Non-pigmented ciliary epithelial cell (primary cell): ENCODE data around the gene PKHD1.
"Not testable (repeated sequence)": the region's sequence is repeated elsewhere in the genome, so short reads cannot be mapped to it uniquely, and the experiment has no call there.

Experiments used
- DNase-seq: peaks from one replicate; pipeline ENCODE4 v3.0.0-alpha.2; 2010; ENCODE audit warnings: low read depth

PKHD1 gene

DNA sequence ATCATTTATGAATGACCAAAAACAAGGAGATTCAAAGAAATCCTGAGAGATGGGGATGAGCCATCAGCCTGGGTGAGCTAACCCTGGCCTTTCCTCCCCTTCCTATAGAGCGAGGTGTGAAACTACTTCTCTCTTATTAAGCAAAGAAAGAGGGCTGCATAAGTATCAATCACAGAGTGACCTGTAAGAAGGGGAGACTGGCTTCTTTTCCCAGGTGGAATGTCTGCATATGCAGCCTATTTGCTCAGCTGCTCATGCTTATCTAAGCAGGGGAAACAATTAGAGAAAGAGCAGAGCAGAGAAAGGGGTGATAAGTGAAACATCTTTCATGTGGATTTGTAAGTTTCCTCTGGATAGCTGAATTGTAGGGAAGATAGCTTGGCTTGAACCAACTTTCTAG is 160.0 kb downstream of the PKHD1 start:
- DNase-seq, result no peak

DNA sequence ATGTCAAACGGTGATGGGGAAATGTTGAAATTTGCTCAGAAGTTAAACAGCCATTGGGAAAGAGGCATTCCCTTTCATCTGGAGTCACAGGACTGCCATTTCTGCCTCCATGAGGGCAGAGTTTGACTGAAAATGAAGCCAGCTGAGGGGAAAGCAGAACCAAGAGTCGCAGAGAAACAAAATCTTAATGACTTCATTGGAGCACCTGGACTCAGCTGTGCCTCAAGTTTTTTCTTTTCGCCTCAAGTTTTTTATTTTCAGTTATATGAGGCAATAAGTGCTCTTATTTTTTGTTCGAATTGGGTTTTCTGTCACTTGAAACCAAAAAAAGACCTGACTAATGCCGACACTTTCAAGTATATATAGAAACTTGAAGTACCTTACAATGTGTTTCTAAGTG is 161.3 kb downstream of the PKHD1 start:
- DNase-seq, result no peak

- DNase-seq, result not testable (repeated sequence)
Measured at GRCh38 chr6:51922479-51922878, 164.9 kb downstream of the PKHD1 start.

DNA sequence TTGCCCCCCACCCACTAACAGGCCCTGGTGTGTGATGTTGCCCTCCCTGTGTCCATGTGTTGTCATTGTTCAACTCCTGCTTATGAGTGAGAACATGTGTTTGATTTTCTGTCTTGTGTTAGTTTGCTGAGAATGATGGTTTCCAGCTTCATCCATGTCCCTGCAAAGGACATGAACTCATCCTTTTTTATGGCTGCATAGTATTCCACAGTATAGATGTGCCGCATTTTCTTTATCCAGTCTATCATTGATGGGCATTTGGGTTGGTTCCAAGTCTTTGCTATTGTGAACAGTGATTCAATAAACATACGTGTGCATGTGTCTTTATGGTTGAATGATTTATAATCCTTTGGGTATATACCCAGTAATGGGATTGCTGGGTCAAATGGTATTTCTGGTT is 169.1 kb downstream of the PKHD1 start:
- DNase-seq, result not testable (repeated sequence)

- no peak for DNase-seq
Measured at GRCh38 chr6:51915098-51915497, 172.3 kb downstream of the PKHD1 start.

DNA sequence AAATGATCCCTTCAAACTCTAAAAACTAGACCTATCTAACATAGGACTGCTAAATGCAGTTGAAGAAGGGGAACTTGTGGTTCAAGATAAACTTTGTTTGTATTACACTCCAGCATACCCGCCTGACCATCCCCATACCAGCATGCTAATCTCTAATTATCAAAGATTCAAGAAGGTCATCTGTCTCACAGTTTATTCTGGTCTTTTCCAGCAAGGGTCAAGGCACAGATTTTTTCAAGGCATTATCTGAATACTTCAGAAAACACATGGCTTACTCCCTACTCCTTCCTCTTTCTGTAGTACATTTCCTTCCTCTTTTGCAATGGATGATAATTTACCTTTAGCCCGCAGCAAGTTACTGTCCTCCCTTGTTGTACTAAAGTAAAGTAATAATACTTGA is 174.1 kb downstream of the PKHD1 start:
- no peak for DNase-seq

DNA sequence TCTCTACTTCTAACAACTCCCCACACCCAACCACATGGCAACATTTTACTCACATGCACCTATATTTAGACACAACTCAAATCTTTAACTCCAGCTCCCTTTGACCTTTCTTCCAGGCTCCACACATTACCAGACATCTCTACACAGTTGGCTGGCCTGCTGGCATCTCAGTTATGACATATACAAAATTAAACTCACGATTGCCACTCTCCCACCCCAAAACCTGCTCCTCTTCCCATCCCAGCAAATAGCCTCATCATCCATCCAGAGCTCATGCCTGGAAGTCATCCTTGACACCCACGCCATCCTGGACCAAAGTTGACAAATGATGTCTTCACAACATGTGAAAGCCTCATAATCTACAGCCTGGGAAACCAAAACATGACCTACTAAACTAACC is 176.6 kb downstream of the PKHD1 start:
- no peak for DNase-seq

GRCh38 chr6:51908243-51908642 is 179.2 kb downstream of the PKHD1 start:
- DNase-seq, result no peak

- DNase-seq, result no peak
Measured at GRCh38 chr6:51901766-51902764, 185.3 kb downstream of the PKHD1 start.

DNA sequence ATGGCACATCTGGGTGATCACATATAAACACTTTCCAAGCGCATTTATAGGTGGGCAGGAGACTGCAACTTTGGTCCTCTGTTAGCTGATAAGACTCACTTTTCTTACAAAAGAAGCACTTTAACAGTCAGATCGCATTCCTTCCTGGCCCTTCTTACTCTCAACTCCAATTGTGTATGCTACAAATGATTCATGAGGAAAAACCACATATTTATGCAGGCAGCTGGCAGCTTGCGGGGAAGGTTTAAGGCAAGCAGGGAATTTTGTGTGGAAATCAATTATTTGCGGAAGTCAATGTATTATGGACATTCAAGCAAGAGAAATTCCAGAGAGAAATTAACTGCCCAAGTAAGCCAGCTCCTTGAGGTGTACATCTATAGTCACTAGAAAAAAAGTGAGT is 194.0 kb downstream of the PKHD1 start:
- no peak for DNase-seq

GRCh38 chr6:51892750-51893149 is 194.7 kb downstream of the PKHD1 start:
- no peak for DNase-seq

DNA sequence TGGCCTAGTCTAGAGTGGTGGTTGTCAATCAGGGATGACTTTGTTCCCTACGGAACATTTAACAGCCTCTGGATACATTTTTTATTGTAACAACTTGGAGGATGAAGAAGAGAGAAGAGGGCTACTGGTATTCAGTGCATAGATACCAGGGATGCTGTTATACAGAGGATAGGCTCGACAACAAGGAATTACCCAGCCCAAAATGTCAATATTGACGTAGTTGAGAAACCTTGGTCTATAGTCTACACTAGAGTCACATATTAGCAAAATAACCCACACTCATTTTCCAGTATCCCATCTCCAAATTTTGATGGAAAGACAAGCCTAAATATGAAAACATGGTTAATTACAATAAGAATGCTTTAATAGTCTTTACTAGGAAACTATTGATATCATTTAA is 195.1 kb downstream of the PKHD1 start:
- no peak for DNase-seq

DNA sequence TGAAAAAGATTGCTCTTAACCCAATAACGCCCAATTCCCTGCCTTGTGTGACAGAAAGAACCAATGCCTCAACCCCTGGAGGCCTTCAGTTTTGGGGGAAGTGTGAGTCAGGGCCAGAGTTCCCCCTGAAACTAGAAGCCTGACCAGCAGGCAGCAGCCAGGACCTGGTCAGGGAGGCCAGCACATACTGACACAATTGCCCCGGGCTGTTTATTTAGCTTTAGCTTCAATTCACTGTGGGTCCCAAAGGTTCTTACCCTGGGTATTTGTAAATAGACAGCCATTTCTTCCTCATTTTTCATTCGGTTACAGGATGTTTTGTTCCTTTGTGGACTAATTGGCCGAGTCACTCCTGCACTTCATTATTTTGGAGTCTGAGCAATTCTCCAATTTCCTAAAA is 195.6 kb downstream of the PKHD1 start:
- DNase-seq, result no peak

DNA sequence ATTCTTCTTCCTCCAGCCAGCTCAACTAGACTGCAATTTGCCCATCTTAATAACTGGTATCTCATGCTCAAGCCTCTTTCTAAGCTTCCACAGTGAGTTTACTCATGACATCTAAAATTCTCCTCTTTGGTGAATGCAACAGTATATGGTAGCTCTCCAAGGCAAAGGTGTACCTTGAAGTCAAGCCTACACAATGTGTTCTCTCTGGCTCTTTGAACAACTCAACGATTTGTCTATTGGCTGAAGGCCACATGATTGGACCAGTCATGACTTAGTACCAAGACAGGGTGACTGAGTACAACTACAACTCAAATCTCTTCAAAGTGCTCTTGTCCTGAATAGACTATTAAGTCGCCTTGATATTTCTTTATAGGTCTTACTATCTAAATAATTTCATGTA is 199.6 kb downstream of the PKHD1 start:
- DNase-seq, result no peak

- DNase-seq, result no peak
Measured at GRCh38 chr6:51885957-51886356, 201.5 kb downstream of the PKHD1 start.

DNA sequence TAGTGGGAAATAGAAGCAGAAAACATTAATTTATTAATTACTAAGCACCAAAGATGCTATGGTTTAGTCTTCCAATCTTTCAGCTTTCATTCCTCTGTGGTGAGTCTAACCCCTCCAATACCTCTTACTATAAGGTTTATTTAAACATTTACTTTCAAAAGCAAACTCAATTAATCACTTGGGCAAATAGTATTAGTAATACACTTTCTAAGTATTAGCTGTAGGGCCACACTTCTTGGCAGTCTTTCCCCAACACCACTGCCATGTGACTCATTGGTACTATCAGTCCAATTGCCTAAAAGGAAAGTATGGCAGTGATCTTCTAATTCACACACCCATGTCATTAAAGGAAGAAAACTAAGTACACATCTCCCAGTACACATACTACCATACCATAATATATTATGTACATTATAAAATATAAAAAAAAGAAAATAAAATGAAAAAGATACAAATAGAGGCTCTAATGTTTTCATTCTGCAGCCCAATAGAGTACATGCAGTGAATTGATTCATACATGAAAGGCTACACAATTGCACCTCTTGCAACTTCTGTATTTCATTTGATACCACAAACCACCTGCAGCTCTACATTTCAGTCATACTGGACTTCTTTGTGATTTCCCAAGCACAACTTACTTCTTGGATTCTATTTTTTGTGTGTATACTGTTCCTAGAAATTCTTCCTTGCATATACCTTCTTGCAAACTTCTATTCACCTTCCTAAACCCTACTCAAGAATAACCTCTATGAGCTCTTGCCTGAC is 218.6 kb downstream of the PKHD1 start:
- no peak for DNase-seq

DNA sequence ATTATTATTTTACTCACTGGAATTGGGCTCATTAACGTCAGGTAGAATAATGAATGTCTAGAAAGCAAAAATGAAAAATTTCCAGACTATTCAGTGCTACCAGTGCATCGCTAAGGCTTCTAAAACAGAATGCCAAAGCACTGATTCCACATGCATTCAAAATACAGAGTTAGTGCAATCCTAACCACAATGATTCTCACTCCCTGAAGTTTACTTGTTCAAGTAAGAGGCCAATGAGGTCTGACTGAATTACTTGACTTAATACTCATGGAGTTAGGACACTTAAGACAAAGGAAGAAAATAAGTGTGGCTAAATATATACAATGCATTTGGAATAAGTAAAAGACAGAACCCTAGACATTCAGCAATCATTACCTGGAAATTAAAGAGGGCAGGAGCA is 220.5 kb downstream of the PKHD1 start:
- DNase-seq, result no peak

DNA sequence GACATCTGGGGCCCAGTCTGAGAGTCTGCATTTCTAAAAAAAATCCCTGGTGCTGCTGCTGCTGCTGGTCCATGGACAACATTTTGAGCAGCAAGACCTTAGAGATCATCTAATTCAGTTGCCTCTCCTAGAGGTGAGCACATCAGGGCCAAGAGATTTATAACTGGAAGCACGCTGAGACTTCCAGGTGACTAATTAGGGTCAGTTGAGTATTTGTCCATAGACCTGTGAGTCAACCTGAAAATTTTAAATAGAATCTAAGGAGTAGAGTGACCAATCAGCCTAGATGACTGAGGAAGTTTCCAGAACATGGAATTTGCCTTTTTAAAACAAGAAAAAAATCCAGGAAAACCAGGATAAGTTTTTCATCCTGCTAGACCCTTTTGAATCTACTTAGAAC is 221.4 kb downstream of the PKHD1 start:
- DNase-seq, result no peak

DNA sequence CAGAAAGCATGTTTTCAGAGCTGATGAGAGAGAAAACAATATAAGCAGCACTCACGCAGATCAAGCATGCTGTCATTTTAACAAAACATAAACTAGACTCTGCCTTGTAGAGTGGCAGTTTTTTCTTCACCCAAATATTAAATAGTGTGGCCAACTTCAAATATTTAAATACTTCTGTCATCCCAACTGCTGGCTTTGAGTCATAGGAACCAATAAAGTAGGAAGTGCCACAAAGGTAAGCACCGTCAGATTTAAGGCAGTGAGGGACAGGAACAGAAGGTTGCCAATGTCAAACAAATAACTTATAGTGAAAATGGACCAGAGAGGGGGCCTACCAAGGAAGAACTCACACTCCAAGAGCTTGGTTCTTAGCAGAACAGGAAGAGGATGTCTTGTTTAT is 222.2 kb downstream of the PKHD1 start:
- no peak for DNase-seq

- no peak for DNase-seq
Measured at GRCh38 chr6:51857134-51857533, 230.3 kb downstream of the PKHD1 start.

DNA sequence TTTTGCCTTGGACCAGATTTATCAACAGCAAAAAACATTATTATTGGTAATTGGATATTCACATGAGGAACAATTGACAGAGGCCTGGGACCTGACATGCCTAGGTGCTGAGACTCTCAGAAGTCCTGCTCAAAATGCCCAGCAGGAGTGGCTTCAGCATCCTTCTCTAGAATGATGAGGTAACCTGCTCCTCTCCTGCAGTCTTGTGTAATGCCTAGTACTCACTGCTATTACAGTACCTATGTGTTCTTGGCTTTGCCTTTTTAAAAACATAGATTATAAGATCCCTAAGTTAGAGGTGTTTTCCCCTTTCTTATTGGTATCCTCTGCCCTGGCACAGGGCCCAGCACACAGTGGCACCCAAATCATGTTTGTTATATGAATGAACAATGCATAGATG is 230.9 kb downstream of the PKHD1 start:
- DNase-seq, result no peak

GRCh38 chr6:51855310-51856082 is 231.9 kb downstream of the PKHD1 start:
- peak; percentile 15 for DNase-seq
